ENCODE data around the gene TSR3.
"Not testable (repeated sequence)": the region's sequence is repeated elsewhere in the genome, so short reads cannot be mapped to it uniquely, and the experiment has no call there.

Gene TSR3

DNA sequence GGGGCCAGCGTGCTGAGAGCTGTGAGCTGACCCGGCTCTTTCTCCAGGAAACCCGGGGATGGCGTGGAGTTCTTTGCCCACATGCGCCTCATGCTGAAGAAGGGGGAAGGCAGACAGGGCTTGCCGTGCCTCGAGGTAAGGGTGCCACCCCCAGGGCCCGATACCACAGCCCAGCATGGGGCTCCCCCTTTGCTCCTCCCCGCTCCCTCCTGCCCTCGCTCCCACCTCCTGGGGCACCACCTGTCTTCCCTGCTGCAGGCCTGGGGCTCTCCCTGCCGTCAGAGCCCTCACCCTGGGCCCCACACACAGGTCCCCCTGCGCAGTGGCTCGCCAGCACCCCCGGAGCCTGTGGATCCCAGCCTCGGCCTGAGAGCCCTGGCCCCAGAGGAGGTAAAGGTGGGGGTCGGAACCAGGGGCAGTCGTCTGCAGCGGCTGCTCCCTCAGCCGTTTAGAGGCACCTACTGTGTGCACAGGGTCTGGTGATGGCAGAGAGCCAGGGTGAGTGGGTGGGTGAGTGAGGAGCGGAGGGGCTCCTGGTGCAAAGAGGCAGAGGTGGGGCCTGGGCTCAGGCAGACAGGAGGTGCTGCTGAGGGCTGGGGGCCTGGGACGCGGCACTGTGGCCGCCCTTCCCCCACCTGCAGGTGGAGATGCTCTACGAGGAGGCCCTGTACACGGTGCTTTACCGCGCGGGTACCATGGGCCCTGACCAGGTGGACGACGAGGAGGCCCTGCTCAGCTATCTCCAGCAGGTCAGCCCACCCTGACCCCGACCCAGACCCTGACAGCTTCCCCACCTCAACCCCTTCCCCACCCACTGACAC is 12.6 kb downstream of the TSR3 start:
- no peak for DNase-seq (ENCODE audit: low read depth in 3 of 3, low spot score in 1 of 3)

DNA sequence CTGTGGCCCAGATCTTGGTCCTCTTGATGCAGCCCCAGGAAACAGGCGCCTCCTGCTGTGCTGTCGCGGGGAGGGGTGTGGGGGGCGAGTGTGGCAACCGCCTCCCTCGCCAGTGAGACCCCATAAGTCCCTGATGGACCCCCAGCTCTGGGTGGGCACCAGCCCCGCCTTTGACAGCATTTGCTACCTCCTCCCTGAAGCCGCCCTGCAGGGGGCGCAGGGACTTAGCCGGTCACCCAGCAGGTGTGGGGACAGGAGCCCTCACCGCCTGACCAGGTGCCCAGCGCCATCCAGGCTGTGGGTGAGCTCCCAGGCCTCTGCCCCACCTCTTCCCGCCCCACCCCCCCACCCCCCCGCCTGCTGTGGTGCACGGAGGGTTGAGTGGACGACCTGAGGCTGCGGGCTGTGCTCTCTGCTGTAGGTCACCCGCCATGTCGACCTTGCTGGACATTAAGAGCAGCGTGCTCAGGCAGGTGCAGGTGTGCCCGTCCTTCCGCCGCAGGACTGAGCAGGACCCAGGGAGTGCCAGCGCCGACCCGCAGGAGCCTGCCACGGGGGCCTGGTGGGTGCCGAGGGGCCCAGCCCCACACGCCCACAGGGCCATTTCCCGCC is 13.5 kb downstream of the TSR3 start:
- no peak for DNase-seq (ENCODE audit: low read depth in 3 of 3, low spot score in 1 of 3)

DNA sequence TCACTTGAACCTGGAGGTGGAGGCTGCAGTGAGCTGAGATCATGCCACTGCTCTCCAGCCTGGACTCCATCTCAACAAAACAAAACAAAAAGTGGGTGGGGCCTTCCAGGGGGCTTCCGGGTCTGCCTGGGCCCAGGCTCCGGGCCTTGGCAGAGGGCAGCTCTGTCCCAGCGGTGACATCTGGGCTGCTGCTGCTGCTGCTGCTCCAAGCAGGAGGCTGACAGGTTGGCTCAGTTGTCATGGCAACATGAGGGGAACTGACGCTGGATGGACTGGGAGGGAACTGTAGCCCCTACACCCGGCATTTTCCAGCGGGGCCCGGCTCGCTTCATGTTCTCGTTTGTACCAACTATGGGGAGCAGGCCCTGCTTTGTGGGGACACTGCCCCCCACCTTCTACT is 14.2 kb downstream of the TSR3 start:
- no peak for DNase-seq (ENCODE audit: low read depth in 3 of 3, low spot score in 1 of 3)

DNA sequence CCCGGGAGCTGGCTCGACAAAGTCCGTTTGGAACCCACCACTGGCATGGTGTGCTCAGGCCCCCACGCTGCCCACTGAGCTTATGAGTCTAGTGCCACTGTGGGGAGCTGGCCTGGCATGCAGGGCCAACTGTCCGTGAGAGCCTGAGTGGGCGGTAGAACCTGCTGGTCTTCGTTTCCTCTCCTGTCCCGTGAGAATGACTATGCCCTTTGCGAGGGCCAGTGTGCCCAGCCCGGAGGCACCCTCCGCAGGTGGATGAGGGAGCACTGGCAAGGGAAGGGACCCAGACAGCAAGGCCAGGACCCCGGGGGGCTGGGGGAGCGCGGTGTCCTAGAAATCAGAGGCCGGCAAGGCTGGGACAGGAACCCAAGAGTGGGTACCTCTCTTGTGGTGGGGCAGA is 15.1 kb downstream of the TSR3 start:
- DNase-seq (ENCODE audit: low read depth in 3 of 3, low spot score in 1 of 3): no peak

DNA sequence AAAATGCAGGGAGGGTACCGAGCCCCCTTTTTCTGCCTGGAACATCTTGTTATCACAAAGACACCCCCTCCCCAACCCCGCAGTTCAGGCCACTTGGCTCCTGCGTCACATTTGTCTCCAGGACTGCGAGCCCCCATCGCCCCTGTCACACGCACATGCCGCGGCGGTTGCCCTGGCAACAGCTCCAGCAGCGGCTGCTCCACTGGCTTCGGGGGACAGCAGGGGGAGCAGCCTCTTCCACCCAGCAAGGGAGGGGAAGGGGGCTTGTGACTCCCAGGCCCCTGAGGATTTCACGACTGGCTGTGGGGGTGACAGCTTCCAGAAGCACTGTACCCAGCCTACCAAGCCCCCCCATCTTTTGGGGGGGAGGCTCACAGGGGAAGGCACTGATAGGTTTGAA is 15.7 kb downstream of the TSR3 start:
- DNase-seq (ENCODE audit: low read depth in 3 of 3, low spot score in 1 of 3): no peak

DNA sequence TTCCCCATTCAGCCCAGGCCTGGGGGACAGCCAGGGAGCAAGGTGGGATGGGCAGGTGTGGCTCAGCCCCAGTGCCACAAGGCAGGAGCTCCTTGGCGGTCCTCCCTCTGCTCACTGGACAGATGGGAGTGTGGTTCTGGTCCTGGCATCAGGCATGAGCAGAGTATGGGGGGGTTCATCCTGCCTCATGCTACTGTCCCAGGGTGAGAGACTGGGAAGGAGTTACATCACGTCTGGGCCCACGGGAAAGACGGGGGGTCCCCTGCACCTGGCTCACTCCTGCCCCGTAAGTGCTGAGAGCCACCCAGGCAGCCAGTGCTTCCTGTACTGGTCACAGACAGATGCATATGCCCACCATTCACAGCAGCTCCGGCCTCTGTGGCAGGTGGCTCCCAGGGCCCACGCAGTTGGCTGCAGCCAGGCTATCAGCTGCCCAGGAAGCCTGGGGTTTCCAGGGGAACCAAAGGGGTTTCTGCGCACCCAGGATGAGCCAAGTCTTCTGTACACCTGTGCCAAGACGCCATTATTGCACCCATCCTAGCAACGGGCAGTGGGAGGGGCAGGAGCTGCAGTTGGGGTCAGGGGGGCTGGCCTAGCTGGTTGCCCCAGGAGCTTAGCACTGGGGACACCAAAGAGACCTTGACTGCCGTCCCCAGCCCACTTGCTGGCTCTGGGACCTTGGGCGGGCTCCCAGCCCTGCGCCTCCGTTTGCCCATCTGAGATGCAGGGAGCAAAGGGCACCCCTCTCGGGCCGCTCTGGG is 16.3 kb downstream of the TSR3 start:
- DNase-seq (ENCODE audit: low read depth in 3 of 3, low spot score in 1 of 3): no peak

DNA sequence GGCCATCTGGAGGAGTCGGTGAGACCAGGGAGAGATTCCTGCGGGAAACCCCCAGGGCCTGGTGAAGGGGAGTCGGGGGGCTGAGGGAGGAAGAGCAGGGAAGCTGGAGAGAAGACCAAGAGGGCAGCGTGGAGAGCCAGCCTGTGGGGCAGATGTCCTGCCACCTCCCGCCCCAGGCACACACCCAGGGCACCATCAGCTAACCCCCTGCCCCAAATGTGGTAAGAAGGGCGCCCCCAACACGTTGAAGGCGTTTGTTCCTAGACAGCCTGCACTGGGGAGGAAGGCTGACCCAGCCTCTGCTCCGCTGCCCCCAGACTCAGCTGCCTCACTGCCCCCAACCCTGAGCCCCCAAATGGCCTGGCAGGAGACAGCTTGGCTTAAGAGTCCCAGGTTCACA is 16.9 kb downstream of the TSR3 start:
- DNase-seq (ENCODE audit: low read depth in 3 of 3, low spot score in 1 of 3): no peak

DNA sequence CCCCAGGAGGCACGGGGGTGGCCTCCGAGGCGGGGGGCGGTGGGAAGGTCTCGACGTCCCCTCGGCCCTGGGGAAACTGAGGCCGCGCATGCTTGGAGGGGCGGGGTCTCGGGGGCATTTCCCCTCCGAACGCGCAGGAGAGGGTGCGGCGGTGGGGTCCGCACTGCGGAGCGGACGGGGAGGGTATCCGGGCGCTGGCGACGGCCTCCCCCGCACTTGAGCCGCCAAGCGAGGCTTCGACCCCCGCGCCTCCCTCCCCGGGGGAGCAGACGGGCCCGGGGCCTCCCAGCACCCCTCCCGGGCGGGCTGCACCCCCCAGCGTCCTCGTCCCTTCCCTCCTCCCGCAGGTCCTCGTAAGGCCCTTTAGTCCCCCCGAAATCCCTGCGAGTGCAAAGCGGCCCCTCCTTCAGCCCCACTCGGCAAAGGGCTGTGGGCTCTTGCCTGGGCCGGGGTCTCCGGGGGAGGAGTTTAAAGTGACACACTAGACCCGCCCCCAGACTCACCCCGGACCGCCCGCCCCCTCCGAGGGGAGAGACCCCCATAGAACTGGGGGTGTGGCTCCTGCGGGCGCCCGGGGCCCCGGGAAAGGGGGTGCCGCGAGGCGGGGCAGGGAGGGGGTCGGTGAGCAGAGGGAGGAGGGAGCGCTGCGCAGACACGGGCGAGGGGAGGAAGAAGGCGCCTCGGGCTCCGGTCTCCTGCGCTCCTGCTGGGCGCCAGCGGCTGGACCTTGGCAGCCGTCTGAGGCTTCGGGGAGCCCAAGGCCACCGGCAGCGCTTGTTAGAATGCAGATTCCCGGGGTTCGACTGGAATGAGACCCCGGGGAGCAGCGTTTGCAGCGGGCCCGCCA is 17.6 kb downstream of the TSR3 start:
- DNase-seq (ENCODE audit: low read depth in 3 of 3, low spot score in 1 of 3): no peak

DNA sequence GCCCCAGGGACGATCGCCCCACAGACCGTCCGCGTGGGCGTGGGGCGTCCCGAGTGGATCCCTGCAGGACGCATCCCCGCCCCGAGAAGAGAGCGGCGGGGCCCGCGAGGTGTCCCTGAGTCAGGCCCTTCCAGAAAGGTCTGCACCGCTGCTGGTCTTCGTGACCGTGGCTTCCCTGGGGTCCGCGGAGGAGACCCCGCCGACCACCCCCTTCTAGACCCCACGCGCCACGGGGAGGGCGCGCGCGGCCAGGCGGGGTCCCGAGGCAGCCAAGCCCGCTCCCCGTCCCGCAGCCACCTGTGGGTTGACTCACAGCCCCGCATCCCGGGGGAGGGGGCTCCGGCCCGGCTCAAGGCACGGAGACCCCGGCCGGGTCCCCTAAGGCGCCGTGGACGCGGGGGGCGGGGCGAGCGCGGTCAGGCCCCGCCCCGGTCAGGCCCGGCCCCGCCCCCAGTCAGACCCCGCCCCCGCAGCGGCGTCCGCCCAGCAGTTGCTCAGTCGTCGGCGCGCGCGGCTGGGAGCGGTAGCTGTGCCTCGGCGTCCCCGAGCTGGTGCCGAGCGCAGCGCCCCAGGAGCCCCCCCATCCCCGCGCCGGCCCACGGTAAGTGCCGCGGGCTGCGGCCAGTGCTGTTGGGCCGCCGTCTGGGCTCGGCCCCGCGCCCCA is 18.4 kb downstream of the TSR3 start, which contains the start of gene BAIAP3:
BAIAP3 (plus strand) TSS at position 497 of the 664 bp plus-strand sequence. CDS start 4,905 bp downstream, outside the sequence.
- no peak for DNase-seq (ENCODE audit: low read depth in 3 of 3, low spot score in 1 of 3)

DNA sequence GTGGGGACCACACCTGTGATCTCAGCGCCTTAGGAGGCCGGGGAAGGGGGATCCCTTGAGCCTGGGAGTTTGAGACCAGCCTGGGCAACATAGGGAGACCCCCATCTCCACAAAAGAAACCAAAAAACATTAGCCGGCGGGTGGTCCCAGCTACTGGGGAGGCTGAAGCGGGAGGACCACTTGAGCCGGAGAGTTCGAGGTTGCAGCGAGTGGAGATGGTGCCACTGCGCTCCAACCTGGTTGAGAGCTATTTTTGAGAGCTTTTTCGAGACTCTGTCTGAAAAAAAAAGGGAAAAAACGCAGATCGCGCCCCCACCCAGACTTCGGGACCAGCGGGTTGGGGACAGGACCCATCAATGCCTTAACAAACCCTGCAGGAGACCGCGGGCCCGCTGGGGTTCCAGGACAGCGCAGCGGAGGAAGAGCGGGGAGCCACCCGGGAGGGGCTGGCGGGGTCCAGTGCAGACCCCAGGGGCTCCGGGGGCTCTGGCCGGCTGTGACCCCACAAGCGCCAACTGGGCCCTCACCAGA is 19.0 kb downstream of the TSR3 start:
- no peak for DNase-seq (ENCODE audit: low read depth in 3 of 3, low spot score in 1 of 3)

DNA sequence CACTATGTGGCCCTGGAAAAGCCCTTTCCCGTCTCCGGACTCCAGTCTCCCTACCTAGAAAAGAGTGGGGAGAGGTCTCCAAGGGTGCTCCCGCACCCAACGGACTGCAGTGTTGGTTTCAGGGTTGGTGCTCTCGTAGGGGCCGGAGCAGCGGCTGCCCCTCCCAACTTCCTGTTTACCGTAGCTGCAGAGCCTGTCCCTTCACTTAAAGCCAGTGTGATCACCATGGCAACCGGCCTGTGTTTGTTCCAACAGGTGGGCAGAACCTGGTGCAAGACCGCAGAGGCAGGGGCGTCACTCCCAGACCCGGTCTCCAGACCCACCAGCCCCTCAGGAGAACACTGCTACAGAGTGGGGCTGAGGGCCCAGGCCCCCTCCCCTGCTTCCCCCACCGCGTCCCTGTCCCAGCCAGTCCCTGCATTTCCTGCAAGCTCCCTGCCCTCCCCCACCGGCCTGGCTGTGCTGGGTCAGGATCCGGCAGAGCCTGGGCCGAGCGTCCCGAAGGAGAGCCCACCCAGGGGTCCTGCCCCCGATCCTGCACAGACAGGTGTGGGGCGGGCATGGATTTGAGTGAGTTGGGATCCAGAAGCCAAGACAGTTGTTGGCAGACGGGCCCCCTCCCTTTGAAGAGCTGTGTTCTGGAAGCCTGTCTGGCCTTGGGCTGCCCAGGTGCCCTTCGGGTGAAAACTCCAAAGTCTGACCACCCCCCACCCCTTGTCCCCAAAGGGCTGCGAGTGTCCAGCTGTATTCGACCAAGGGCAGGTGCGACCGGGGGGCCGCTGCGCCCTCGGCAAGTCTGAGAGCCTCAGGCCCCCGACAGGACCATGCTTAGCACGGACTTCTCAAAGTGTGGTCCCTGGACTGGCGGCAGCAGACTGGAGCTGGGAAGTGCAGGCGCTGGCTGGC is 19.7 kb downstream of the TSR3 start:
- DNase-seq (ENCODE audit: low read depth in 3 of 3, low spot score in 1 of 3): no peak

DNA sequence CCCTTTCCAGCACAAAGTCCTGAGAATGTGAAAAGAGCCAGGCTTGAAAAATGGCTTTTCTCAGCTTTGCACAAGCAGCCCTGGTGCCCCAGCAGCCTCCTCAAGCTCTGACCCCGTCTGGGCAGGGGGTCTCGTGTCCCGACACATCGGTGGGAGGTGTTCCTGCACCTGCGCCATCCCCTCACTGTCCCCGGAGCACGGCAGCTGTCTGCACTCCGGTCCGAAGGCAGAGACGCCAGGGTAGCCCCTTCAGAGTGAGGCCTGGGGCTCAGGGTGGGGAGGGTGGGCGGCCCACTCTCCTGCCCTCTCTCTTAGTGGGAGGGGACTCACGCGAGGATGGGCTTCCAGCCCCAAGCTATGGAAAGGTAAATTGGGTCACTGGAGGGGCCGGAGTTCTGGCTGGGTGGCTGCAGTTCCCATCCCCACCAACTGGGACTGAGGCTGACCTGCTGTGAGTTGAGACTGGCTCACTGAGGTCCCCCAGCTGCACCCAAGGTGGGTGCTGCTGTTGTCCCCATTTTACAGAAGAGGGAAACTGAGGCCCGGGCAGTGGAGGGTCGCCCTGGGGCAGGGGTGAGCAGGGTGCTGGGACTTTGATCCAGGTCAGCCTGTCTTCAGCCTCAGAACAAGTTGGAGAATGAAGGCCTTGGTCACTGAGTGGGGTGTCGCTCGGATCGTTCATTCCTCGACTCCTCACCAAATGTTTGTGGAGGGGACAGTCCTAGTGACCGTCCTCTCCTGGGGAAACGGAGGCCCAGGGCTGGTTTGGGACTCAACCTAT is 20.6 kb downstream of the TSR3 start:
- no peak for DNase-seq (ENCODE audit: low read depth in 3 of 3, low spot score in 1 of 3)

DNA sequence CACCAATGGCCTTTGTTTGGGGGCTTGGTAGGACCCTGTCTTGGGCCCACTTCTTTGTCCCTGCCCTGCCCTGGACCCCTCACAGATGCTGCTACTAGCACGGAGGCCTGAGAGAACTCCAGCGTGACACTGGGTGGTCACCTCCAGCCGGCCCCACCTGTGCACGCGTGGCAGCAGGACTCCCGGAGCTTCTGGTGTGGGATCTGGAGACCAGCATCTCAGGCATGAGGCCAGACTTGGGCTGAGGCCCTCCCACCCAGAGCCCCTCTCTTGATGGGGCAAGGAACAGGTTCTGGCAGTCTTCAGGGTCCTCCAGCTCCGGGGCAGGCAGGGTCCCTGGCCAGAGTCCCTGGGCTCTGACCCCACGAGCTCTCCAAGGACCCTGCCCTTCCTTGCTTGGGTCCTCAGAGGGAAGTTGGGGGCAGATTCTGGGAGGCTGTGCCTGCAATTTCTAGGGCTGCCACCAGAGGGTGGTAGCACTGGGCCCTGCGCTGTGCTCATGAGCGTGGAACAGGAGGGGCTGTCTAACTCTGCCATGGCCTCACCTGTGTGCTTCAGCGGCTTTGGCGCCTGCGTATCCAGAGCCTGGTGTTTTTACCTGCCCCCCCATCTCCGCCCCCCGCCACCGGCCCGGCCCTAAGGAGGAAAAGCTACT is 21.3 kb downstream of the TSR3 start:
- DNase-seq (ENCODE audit: low read depth in 3 of 3, low spot score in 1 of 3): no peak

DNA sequence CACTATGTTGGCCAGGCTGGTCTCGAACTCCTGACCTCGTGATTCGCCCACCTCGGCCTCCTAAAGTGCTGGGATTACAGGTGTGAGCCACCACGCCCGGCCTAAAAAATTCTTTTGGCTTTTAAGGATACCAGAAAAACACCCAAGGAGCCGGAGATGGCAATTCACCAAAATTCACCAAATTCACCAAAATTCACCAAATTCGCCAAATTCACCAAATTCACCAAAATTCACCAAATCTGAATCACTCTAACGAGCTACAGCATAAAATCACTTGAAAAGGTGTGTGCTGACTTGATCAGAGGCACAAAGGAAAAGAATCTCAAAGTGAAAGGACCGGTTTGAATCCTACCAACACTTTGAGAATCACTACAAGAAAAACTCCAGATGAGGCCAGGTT is 22.7 kb downstream of the TSR3 start:
- not testable (repeated sequence) for DNase-seq (ENCODE audit: low read depth in 3 of 3, low spot score in 1 of 3)

DNA sequence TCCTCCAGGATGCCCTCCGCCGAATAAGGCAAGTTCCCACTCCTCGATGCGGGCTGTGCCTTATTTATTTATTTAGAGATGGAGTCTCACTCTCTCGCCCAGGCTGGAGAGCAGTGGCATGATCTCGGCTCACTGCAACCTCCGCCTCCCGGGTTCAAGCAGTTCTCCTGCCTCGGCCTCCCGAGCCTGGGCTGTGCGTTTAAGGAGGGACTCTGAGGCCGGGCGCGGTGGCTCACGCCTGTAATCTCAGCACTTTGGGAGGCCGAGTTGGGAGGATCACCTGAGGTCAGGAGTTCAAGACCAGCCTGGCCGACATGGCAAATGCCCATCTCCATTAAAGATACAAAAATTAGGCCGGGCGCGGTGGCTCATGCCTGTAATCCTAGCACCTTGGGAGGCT is 23.5 kb downstream of the TSR3 start:
- DNase-seq (ENCODE audit: low read depth in 3 of 3, low spot score in 1 of 3): not testable (repeated sequence)

DNA sequence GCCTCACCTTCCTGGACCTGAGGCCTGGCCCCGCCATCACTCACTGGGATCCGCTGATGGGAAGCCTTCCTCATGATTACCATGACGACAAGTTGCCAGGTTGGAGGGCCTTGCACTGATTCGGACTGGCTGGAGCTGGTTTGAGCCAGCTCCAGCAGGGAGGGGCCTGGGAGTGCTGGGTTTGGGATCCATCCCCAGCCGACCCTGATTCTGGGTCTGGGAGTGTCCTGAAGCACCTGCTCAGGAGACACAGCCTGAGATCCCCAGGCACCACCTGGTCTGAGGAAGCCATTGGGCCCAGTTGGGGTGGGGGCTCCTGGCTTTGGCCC is 24.1 kb downstream of the TSR3 start:
- no peak for DNase-seq (ENCODE audit: low read depth in 3 of 3, low spot score in 1 of 3)

DNA sequence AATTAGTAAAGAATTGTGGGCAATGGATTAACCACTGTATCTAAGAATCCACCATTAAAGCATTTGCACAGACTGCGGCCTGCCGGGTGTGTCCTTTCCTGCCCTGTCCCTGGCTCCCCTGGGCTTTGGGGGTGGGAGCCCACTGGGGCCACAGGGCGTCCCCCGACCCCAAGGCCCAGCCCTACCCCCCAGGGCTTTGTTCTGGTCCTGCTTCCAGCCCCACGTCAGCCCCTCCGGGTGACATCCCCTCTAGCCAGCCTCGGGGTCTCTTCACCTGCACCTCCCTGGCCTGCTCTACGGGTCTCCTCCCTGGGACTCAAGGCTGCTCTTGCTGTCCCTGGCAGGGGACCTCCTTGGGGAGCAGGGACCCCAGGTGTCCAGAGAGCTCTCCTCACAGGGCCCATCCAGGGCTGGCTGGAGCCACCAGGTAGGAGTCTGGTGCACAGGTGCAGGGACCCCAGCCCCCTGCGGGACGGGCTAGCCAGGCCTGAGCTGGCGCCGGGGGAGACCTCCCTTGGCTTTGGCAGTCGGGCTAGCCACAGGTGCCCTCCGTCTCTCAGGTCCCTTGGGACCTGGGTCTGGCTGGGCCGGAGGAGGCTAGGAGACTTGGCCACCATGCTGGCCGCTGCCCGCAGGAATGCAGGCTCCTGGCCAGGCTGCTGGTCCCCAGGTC is 24.6 kb downstream of the TSR3 start:
- no peak for DNase-seq (ENCODE audit: low read depth in 3 of 3, low spot score in 1 of 3)

DNA sequence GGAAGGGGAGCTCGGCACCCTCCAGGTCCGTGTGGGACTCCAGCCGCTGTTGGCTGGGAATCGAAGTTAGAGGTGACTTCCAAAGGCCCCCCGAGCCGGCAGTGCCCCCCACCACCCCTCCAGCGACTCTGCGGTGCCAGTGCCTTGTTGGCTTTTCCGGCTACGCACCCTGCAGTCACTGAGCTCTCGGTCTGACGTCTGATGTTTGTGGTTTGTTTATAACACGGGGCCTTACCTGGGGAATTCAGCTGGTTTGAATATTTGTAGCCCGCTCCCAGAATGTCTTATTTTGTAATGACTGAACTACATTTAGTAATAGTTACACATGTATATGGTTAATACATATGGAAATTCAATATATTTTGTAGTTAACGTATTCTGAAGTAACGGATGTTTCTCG is 25.3 kb downstream of the TSR3 start:
- DNase-seq (ENCODE audit: low read depth in 3 of 3, low spot score in 1 of 3): no peak
